Large intestine (tissue), 3 donors: ENCODE data around the gene TACC2. TPM values are rescaled to one million over a fixed set of nuclear protein-coding genes. Genes with fewer than 3 reads are reported as not detected.
A peak's percentile ranks its signal among the peaks of the same experiment; 100 is the strongest.
"Not testable (repeated sequence)": the region's sequence is repeated elsewhere in the genome, so short reads cannot be mapped to it uniquely, and the experiment has no call there.

Source experiments
- DNase-seq, 2 donors: peaks; one replicate each; pipeline versions ENCODE4 v3.0.0 to v3.0.0-alpha.2; 2013
- H3K27ac ChIP-seq: one replicate; pipeline ENCODE4 v1.5.1; 2013; ENCODE audit warnings: low read length
- H3K27me3 ChIP-seq: 2 replicates; pipeline ENCODE4 v1.6.1; 2013; ENCODE audit warnings: low read length; ENCODE audit not compliant: control insufficient read depth, insufficient read depth
- H3K36me3 ChIP-seq: 2 replicates; pipeline ENCODE4 v1.6.1; 2013; ENCODE audit warnings: low read length; ENCODE audit not compliant: control insufficient read depth, insufficient read depth
- H3K4me1 ChIP-seq: one replicate; pipeline ENCODE4 v1.6.1; 2013; ENCODE audit warnings: low read length; ENCODE audit not compliant: control insufficient read depth, insufficient read depth
- H3K4me3 ChIP-seq: one replicate; pipeline ENCODE4 v1.5.1; 2013; ENCODE audit warnings: low read length
- H3K9me3 ChIP-seq: one replicate; pipeline ENCODE4 v1.6.1; 2013; ENCODE audit warnings: mild to moderate bottlenecking, low read depth, low read length, moderate library complexity; ENCODE audit not compliant: control insufficient read depth
- WGBS: methylation state at CpG from one replicate; pipeline ENCODE4 v1.1.5; 2013; ENCODE audit warnings: low lambda C conversion rate; ENCODE audit not compliant: insufficient coverage; 5-methylcytosine and 5-hydroxymethylcytosine counted together
- polyA plus RNA-seq: library from polyadenylated mRNA; unstranded; fragments of 120-200 nt; gene quantifications from one replicate; pipeline ENCODE4 v1.2.1, GENCODE V29; 2013

TACC2 gene
- polyA plus RNA-seq, 1 donor: 85.5 TPM

DNA sequence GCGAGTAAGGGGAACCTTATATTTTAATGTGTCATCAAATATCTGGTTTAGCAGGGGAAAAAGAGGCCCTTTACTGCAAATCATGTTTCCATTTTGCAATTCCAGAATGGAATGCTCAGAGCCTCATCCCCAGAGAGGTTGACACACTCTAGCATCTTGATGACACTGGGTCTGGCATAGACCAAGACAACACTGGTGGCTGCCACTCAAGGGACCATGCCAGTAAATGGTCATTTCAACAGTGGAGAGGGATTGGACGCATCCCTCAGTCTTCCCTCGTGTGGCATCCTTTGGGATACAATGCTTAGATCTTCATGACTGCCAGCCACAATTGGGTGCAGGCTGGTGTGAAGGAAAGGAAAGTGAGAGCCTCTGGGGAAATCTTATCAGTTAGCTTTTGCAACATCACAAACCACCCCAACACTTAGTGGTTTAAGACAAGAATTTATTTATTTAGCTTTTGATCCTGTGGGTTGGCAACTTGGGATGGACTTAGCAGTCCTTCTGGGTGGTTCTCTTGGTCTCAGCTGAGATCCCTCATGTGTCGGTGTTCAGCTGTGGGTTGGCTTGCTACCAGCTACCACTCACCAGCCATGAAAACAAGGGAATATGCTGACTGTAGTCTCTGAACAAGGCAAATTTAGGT lies 21.6 kb downstream of the TACC2 start:
- H3K4me1 ChIP-seq: peaks cover 20% of the 10 kb centered on the region
- H3K27me3 ChIP-seq: no peaks in the 10 kb centered on the region
- H3K9me3 ChIP-seq: no peaks in the 10 kb centered on the region
- no peaks in the 10 kb centered on the region for H3K36me3 ChIP-seq
- DNase-seq: no peak
- WGBS: no CpG with 5 or more reads among the region's 4 CpGs
- H3K4me3 ChIP-seq: no peak overlapping the region
- no peak overlapping the region for H3K27ac ChIP-seq

DNA sequence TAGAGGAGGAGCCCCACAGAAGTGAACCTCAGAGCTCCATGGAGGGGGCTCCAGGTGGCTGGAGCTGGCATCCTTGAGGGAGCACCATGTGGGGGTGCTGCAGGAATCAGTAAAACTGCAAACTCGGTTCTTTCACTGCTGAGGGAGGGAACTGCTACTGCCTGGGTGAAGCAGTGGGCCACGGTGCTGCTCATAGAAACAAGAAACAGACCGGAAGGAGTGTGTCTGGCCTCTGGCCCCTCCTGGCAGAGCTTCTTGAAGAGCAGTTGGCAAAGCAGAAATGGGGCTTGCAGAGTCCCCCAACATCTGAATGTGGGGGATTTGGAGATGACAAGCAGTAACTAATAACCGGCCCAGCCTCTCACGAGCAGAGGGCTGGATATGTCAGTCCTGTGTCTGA lies 23.8 kb downstream of the TACC2 start:
- Histone ChIP-seq H3K27me3 (no peaks in the 10 kb centered on the region), H3K4me3 (no peak overlapping the region), H3K9me3 (no peaks in the 10 kb centered on the region), H3K27ac (peak overlapping the region; percentile 61), H3K4me1 (peaks cover 26% of the 10 kb centered on the region), H3K36me3 (no peaks in the 10 kb centered on the region)
- DNase-seq: no peak
- no CpG with 5 or more reads among the region's 5 CpGs for WGBS

DNA sequence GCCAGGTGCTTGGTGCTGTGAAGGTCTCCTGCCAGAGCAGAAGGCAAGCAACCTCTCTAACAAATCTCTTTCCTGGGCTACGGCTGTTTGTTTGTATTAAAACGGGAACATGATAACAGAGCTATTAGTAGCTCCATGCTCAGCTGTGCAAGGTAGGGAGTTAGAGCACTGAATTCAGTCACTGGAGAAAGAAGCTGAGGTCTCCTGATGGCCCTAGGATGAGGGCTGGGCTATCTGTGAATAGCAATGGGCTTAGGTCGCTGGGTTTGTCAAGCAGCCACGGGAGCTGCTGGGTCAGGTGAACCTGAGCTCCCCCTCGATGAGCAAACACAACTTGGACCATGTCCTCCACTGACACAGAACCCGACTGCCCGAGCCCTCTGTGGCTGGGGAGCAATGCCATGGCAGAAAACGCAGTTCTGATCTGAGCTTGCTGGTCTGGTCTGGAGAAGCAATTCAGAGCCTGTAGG lies 24.4 kb downstream of the TACC2 start:
- peaks cover 27% of the 10 kb centered on the region for H3K4me1 ChIP-seq
- no peak overlapping the region for H3K4me3 ChIP-seq
- peak overlapping the region; percentile 61 for H3K27ac ChIP-seq
- no peaks in the 10 kb centered on the region for H3K27me3 ChIP-seq
- no peaks in the 10 kb centered on the region for H3K36me3 ChIP-seq
- peak; percentile 75 to 81 for DNase-seq
- WGBS: 8% methylated on average over 2 of the region's 8 CpGs
- H3K9me3 ChIP-seq: no peaks in the 10 kb centered on the region

DNA sequence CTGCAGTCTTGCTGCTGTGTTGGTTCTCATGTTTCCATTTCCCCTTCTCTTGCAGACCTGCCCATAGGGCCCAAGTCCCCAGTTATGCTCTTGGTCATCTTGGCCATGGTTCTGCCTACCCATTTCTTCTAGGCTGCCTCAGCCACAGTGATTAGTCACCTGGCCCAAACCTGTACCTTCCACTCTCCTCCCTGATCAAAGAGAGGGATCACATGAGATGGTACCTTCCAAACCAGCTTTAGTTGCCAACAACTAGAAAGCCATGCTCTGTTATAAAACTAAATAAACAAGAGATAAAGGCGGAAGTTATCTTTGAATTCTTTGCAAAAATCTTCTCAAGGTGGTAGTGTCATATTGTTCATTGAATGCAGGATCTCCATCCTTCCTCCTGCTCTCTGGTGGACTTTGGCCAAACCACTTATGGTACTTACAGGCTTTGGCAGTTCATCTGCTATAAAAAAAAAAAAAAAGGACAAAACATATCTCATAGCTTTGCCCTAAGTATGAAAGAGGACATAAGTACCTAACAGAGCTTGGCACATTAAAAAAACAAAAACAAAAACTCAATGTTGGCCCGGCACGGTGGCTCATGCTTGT lies 25.8 kb downstream of the TACC2 start:
- no peaks in the 10 kb centered on the region for H3K27me3 ChIP-seq
- H3K4me1 ChIP-seq: peaks cover 30% of the 10 kb centered on the region
- no peak overlapping the region for H3K4me3 ChIP-seq
- DNase-seq: peak; percentile 64 to 88
- no peaks in the 10 kb centered on the region for H3K9me3 ChIP-seq
- H3K36me3 ChIP-seq: no peaks in the 10 kb centered on the region
- WGBS: 0% methylated on average over 1 of the region's 3 CpGs
- peak overlapping the region; percentile 75 for H3K27ac ChIP-seq

DNA sequence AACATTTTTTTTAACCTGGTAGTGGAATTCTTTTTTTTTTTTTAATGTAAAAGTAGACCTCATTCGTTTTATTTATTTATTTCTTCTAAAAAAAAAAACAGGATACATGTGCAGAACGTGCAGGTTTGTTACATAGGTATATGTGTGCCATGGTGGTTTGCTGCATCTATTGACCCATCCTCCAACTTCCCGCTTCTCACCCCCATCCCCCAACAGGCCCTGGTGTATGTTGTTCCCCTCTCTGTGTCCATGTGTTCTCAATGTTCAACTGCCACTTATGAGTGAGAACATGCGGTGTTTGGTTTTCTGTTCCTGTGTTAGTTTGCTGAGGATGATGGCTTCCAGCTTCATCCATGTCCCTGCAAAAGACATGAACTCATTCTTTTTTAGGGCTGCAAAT lies 29.0 kb downstream of the TACC2 start:
- not testable (repeated sequence) for H3K27me3 ChIP-seq, H3K36me3 ChIP-seq, DNase-seq, H3K9me3 ChIP-seq, H3K4me3 ChIP-seq
- Histone ChIP-seq H3K27ac (peak overlapping the region; percentile 99), H3K4me1 (peaks cover 30% of the 10 kb centered on the region)
- WGBS: 100% methylated on average over 1 of the region's 4 CpGs

DNA sequence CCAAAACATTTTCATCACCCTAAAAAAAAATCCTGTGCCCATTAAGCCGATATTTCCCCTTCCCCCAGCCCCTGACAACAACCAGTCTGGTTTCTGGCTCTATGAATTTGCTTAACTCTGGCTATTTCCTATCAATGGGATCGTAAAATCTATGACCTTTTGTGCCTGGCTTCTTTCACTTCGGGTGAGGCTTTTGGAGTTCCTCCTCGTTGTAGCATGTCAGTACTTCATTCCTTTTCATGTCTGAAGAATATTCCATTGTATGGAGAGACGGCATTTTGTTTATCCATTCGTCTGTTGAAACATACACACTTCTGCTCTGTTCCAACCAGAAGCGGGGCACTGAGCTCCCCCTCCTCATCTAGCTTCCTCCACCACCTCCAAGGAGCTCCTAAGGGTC lies 29.5 kb downstream of the TACC2 start:
- WGBS: no CpG with 5 or more reads among the region's 7 CpGs
- Histone ChIP-seq H3K4me3 (peak overlapping the region; percentile 54), H3K36me3 (no peaks in the 10 kb centered on the region), H3K27ac (peak overlapping the region; percentile 99), H3K27me3 (no peaks in the 10 kb centered on the region), H3K4me1 (peaks cover 25% of the 10 kb centered on the region), H3K9me3 (no peaks in the 10 kb centered on the region)
- DNase-seq: peak in 1 of 2 donors; percentile 68

DNA sequence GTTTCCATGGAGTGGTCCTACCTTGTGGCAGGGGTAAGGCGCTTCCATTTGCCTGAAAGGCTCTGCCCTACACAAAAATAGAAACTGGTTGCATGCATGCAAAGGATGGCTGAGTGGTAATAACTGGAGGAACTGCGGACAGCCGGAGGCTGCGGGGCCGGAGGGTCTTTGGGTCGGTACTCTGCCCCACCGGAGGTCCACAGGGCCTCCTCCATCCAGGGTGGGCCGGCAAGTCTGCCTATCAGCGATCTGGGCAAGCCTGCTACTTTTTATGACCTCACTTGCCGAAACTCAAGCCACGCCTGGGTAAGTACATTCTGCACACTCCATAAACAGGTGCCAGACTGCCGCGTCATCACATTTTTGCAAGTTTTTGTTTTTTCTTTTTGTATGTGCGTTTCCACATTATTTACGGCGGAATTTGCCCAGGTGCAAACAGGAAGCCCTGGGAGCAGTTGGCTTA lies 30.0 kb downstream of the TACC2 start:
- Histone ChIP-seq H3K27ac (peak overlapping the region; percentile 99), H3K4me3 (peak overlapping the region; percentile 54), H3K9me3 (no peaks in the 10 kb centered on the region), H3K27me3 (no peaks in the 10 kb centered on the region), H3K4me1 (peaks cover 22% of the 10 kb centered on the region), H3K36me3 (peaks cover 3% of the 10 kb centered on the region)
- peak; percentile 78 to 91 for DNase-seq
- WGBS: 10% methylated on average over 2 of the region's 16 CpGs

DNA sequence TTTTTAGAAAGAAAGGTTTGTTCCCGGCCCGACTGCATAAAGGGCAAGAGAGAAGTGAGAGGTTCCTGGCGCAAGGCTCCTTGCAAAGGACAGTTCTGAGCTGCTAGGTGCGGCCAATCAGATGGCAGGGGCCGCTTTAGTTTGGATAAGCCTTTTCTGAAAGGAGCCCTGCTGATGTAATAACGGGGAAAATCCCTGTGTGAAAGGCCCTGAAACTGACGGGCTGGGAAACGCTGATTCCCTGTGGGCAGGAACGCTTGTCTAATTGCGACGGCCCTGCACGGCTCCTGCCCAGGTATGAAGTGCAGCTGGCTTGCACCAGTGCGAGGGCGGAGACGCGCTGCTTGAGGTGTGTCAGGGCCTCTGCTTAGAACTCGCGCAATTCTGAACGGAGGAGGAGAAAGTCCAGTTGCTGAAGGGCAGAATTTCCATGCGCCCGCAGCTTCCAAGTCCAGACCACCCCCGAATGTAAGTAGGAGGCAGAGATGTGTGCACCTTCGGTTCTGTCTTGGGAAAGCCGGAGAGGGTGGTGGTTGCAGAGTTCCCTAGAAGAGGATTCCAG lies 30.5 kb downstream of the TACC2 start:
- no CpG with 5 or more reads among the region's 24 CpGs for WGBS
- H3K27me3 ChIP-seq: no peaks in the 10 kb centered on the region
- peaks cover 20% of the 10 kb centered on the region for H3K4me1 ChIP-seq
- peaks cover 4% of the 10 kb centered on the region for H3K36me3 ChIP-seq
- peak overlapping the region; percentile 54 for H3K4me3 ChIP-seq
- H3K27ac ChIP-seq: peak overlapping the region; percentile 99
- DNase-seq: peak; percentile 93 to 97
- H3K9me3 ChIP-seq: no peaks in the 10 kb centered on the region

DNA sequence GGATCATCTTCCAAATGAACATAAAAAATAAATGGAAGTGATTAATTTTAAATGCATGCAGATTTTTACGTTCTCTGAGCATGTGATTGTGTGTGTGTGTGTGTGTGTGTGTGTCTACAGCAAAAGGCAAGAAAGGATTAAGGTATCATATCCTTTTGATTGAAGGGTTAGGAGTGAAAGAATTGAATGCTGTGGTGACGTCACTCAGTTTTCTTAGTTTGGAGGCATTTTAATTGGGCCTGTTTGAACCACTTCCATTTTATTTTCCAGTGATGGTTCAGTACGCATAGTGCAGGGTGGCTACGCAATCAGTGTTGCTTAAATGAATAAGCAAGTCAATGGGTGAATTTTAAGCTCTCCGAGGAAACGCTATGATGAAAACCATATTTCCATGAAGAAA lies 31.3 kb downstream of the TACC2 start:
- Histone ChIP-seq H3K4me1 (peaks cover 15% of the 10 kb centered on the region), H3K36me3 (peaks cover 4% of the 10 kb centered on the region), H3K27me3 (no peaks in the 10 kb centered on the region), H3K4me3 (peak overlapping the region; percentile 54), H3K27ac (peak overlapping the region; percentile 99), H3K9me3 (no peaks in the 10 kb centered on the region)
- peak in 1 of 2 donors; percentile 64 for DNase-seq
- no CpG with 5 or more reads among the region's 6 CpGs for WGBS

DNA sequence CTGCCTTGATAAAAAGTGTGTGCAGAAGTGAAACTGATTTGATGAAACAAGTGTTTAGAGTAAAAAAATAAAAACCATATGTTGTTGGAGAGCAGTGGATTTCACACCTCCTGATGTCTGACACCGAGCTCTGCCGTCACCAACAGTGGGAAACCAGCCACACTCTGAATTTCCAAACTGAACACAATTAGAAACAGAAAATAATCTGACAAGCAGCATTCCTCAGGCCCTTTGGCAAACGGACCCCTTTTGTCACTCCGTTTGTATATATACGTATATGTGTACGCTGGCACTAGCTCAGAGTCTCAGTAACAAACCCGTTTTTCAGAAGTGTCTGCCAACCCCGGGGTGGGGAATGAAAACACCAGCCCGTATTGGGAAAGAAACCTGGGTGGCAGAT lies 32.4 kb downstream of the TACC2 start:
- Histone ChIP-seq H3K27me3 (no peaks in the 10 kb centered on the region), H3K4me3 (no peak overlapping the region), H3K36me3 (peaks cover 4% of the 10 kb centered on the region), H3K9me3 (no peaks in the 10 kb centered on the region), H3K4me1 (peaks cover 15% of the 10 kb centered on the region), H3K27ac (peak overlapping the region; percentile 26)
- no CpG with 5 or more reads among the region's 9 CpGs for WGBS
- DNase-seq: peak in 1 of 2 donors; percentile 26
